Panc1 (cell line): ENCODE results near the gene PRTFDC1.

ENCODE experiments used
- POLR2AphosphoS5 ChIP-seq: IDR thresholded peaks from 2 replicates; pipeline ENCODE4 v1.6.1; 2012; ENCODE audit warnings: mild to moderate bottlenecking, low read depth, low read length, moderate library complexity
- TCF7L2 ChIP-seq: IDR thresholded peaks from 2 replicates; pipeline ENCODE4 v1.6.1; 2011; ENCODE audit warnings: mild to moderate bottlenecking, low read depth, low read length, inconsistent platforms
- TF ChIP-seq, protein P1 (sequence below): fragments of 450-650 bp; IDR thresholded peaks from 2 replicates; pipeline ENCODE4 v1.5.1; 2017; ENCODE audit warnings: mild to moderate bottlenecking
- TF ChIP-seq, protein P2 (sequence below), 2 experiments: IDR thresholded peaks; 2 replicates each; pipeline ENCODE4 v1.6.1; 2011 to 2012; ENCODE audit warnings: low read depth in 2 of 2, control low read depth in 1 of 2, low read length in 1 of 2, mild to moderate bottlenecking in 1 of 2, moderate library complexity in 1 of 2; ENCODE audit not compliant: insufficient read depth in 1 of 2

DNA sequence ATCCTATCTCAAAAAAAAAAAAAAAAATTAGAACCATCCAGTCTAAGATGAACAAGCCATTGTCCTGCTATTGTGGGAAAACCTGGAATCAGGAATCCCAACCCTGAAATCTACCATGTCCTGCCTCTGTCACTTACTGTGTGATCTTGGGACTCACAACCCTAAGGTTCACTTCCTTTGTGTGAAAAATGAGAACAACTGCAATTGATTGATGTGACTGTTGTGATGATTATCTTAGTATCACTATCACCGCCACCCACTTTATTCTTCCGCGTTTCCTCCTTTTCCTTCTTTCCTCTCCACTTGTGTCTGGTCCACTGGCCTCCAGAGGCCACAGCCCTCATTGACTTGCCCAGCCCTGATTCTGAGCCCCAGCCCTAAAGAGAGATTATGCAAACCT is 12.6 kb upstream of the PRTFDC1 start:
- TF ChIP-seq, protein P1, sequence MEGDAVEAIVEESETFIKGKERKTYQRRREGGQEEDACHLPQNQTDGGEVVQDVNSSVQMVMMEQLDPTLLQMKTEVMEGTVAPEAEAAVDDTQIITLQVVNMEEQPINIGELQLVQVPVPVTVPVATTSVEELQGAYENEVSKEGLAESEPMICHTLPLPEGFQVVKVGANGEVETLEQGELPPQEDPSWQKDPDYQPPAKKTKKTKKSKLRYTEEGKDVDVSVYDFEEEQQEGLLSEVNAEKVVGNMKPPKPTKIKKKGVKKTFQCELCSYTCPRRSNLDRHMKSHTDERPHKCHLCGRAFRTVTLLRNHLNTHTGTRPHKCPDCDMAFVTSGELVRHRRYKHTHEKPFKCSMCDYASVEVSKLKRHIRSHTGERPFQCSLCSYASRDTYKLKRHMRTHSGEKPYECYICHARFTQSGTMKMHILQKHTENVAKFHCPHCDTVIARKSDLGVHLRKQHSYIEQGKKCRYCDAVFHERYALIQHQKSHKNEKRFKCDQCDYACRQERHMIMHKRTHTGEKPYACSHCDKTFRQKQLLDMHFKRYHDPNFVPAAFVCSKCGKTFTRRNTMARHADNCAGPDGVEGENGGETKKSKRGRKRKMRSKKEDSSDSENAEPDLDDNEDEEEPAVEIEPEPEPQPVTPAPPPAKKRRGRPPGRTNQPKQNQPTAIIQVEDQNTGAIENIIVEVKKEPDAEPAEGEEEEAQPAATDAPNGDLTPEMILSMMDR = no peak
- TF ChIP-seq POLR2AphosphoS5 (no peak), TCF7L2 (no peak)
- TF ChIP-seq, protein P2, sequence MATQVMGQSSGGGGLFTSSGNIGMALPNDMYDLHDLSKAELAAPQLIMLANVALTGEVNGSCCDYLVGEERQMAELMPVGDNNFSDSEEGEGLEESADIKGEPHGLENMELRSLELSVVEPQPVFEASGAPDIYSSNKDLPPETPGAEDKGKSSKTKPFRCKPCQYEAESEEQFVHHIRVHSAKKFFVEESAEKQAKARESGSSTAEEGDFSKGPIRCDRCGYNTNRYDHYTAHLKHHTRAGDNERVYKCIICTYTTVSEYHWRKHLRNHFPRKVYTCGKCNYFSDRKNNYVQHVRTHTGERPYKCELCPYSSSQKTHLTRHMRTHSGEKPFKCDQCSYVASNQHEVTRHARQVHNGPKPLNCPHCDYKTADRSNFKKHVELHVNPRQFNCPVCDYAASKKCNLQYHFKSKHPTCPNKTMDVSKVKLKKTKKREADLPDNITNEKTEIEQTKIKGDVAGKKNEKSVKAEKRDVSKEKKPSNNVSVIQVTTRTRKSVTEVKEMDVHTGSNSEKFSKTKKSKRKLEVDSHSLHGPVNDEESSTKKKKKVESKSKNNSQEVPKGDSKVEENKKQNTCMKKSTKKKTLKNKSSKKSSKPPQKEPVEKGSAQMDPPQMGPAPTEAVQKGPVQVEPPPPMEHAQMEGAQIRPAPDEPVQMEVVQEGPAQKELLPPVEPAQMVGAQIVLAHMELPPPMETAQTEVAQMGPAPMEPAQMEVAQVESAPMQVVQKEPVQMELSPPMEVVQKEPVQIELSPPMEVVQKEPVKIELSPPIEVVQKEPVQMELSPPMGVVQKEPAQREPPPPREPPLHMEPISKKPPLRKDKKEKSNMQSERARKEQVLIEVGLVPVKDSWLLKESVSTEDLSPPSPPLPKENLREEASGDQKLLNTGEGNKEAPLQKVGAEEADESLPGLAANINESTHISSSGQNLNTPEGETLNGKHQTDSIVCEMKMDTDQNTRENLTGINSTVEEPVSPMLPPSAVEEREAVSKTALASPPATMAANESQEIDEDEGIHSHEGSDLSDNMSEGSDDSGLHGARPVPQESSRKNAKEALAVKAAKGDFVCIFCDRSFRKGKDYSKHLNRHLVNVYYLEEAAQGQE (IDR thresholded peaks at IDR 0.05; ENCODE audit: insufficient read depth in 1 of 2, low read depth in 2 of 2, low read length in 1 of 2) = no peak
